Activated gamma-delta T cell treated with anti-CD3 and anti-CD28 coated beads, Interleukin-2, amount 50 U/mL, for 16 hours (primary cell): ENCODE data around the gene STRA6.

Source experiments
- DNase-seq: peaks from one replicate; pipeline ENCODE4 v3.0.0-alpha.2; 2020; ENCODE audit warnings: low read depth

The STRA6 gene

GRCh38 chr15:74202452-74203401 lies at the start of gene STRA6:
Gene STRA6, minus strand, starts transcription at chr15:74202787. Its CDS starts 520 bp downstream, at chr15:74202267.
- DNase-seq = no peak

- DNase-seq = no peak
Observed at GRCh38 chr15:74252291-74252690, 49.7 kb upstream of the STRA6 start.

GRCh38 chr15:74251131-74251811 lies 48.7 kb upstream of the STRA6 start:
- no peak for DNase-seq

GRCh38 chr15:74250266-74250665 lies 47.7 kb upstream of the STRA6 start:
- DNase-seq = no peak

GRCh38 chr15:74245342-74245931 lies 42.9 kb upstream of the STRA6 start:
- no peak for DNase-seq

- no peak for DNase-seq
Observed at GRCh38 chr15:74244822-74245341, 42.3 kb upstream of the STRA6 start.

GRCh38 chr15:74243431-74243830 lies 40.8 kb upstream of the STRA6 start:
- no peak for DNase-seq

- DNase-seq = no peak
Observed at GRCh38 chr15:74242441-74243185, 40.0 kb upstream of the STRA6 start.

GRCh38 chr15:74240897-74241614 lies 38.5 kb upstream of the STRA6 start:
- no peak for DNase-seq

GRCh38 chr15:74240002-74240568 lies 37.5 kb upstream of the STRA6 start:
- no peak for DNase-seq

GRCh38 chr15:74239051-74239705 lies 36.6 kb upstream of the STRA6 start:
- DNase-seq = no peak

- no peak for DNase-seq
Observed at GRCh38 chr15:74235962-74236361, 33.4 kb upstream of the STRA6 start, which contains the start of gene CCDC33. Gene CCDC33, plus strand, starts transcription at chr15:74236326. Its CDS starts 394 bp downstream, at chr15:74236720.

- DNase-seq = no peak
Observed at GRCh38 chr15:74234598-74234875, 31.9 kb upstream of the STRA6 start.

GRCh38 chr15:74233851-74234597 lies 31.4 kb upstream of the STRA6 start:
- DNase-seq = no peak

GRCh38 chr15:74233373-74233772 lies 30.8 kb upstream of the STRA6 start:
- DNase-seq = no peak

- no peak for DNase-seq
Observed at GRCh38 chr15:74231475-74231874, 28.9 kb upstream of the STRA6 start.

- no peak for DNase-seq
Observed at GRCh38 chr15:74229686-74230085, 27.1 kb upstream of the STRA6 start.

- DNase-seq = no peak
Observed at GRCh38 chr15:74228723-74229081, 26.1 kb upstream of the STRA6 start.

- DNase-seq = no peak
Observed at GRCh38 chr15:74227968-74228722, 25.6 kb upstream of the STRA6 start.
